ENCODE data around the gene TLE4.

- TF ChIP-seq, protein P1, sequence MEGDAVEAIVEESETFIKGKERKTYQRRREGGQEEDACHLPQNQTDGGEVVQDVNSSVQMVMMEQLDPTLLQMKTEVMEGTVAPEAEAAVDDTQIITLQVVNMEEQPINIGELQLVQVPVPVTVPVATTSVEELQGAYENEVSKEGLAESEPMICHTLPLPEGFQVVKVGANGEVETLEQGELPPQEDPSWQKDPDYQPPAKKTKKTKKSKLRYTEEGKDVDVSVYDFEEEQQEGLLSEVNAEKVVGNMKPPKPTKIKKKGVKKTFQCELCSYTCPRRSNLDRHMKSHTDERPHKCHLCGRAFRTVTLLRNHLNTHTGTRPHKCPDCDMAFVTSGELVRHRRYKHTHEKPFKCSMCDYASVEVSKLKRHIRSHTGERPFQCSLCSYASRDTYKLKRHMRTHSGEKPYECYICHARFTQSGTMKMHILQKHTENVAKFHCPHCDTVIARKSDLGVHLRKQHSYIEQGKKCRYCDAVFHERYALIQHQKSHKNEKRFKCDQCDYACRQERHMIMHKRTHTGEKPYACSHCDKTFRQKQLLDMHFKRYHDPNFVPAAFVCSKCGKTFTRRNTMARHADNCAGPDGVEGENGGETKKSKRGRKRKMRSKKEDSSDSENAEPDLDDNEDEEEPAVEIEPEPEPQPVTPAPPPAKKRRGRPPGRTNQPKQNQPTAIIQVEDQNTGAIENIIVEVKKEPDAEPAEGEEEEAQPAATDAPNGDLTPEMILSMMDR (IDR thresholded peaks at IDR 0.05; ENCODE audit: low read length) = no peak
- TF ChIP-seq EZH2 (optimal IDR thresholded peaks at IDR 0.05; ENCODE audit: low read depth, low read length) = no peak
Measured at GRCh38 chr9:79572608-79573411, 1.0 kb downstream of the TLE4 start.
